Measurements from ENCODE around the gene PIGQ. TPM values are rescaled to one million over a fixed set of nuclear protein-coding genes. Genes with fewer than 3 reads are reported as not detected.

The PIGQ gene
- total RNA-seq, 3 donors from 2014 or later, result 37.8 to 39.6 (median 38.4) TPM

DNA sequence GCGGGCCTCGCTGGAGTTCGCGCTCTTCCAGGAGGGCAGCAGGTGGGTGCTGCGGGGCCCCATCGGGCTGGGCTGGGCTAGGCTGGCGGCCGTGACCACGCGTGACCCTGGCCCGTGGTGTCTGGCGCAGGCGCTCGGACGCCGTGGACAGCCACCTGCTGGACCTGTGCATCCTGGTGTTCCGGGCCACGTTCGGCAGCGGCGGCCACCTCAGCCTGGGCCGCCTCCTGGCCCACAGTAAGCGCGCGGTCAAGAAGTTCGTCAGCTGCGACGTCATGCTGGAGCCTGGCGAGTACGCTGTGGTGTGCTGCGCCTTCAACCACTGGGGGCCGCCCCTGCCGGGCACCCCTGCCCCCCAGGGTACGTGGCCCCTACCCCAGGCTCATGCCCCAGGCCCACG lies 17.6 kb upstream of the PIGQ start:
- no peaks in the 10 kb centered on the region for H3K9me3 ChIP-seq
- no peak for DNase-seq
- ATAC-seq, result no peak
- intact Hi-C loops (cut with DNase I, micrococcal nuclease), result no loop called here
- TF ChIP-seq, protein P1, sequence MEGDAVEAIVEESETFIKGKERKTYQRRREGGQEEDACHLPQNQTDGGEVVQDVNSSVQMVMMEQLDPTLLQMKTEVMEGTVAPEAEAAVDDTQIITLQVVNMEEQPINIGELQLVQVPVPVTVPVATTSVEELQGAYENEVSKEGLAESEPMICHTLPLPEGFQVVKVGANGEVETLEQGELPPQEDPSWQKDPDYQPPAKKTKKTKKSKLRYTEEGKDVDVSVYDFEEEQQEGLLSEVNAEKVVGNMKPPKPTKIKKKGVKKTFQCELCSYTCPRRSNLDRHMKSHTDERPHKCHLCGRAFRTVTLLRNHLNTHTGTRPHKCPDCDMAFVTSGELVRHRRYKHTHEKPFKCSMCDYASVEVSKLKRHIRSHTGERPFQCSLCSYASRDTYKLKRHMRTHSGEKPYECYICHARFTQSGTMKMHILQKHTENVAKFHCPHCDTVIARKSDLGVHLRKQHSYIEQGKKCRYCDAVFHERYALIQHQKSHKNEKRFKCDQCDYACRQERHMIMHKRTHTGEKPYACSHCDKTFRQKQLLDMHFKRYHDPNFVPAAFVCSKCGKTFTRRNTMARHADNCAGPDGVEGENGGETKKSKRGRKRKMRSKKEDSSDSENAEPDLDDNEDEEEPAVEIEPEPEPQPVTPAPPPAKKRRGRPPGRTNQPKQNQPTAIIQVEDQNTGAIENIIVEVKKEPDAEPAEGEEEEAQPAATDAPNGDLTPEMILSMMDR (IDR thresholded peaks at IDR 0.05), result no peak
- H3K36me3 ChIP-seq (ENCODE audit: low read depth), result no peaks in the 10 kb centered on the region
- H3K4me3 ChIP-seq, result no peak overlapping the region
- no peaks in the 10 kb centered on the region for H3K4me1 ChIP-seq (ENCODE audit: low read depth)

DNA sequence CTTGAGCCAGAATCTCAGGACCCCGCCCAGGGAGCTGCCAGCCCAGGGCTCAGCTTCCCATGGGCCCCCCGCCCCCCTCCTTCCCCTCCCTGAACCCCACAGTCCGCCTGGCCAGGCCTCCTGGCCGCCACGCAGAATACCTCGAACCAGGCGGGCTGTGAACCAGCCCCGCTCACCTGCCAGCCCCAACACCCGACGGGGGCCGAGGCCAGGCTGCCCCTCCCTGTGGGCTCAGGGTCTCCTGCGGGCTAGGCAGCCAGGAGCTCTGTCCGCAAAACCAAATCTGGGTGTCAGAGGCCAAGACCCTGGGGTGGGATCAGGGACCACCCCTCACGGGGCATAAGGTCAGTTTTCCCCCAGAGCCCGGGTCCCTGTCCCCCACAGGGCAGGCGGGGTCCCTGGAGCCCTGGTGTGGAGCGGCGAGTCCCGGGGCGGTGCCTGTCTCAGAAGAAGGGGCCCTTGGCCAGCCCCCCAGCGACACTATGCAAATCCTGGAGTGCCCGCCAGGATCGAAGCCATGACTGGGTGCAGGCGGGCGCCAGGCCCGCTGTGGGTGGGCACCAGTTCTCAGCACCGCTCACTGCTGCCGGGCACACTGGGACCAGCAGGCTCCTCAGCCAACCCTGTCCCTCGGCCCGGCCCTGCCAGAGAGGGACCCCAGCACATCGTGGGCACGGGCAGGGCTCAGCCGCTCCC lies 16.0 kb upstream of the PIGQ start:
- TF ChIP-seq, protein P1 (IDR thresholded peaks at IDR 0.05), result no peak
- intact Hi-C loops (cut with DNase I, micrococcal nuclease), result no loop called here
- Histone ChIP-seq H3K4me3 (no peak overlapping the region), H3K36me3 (ENCODE audit: low read depth) (no peaks in the 10 kb centered on the region), H3K9me3 (no peaks in the 10 kb centered on the region), H3K4me1 (ENCODE audit: low read depth) (no peaks in the 10 kb centered on the region)
- DNase-seq, result no peak
- ATAC-seq, result no peak

DNA sequence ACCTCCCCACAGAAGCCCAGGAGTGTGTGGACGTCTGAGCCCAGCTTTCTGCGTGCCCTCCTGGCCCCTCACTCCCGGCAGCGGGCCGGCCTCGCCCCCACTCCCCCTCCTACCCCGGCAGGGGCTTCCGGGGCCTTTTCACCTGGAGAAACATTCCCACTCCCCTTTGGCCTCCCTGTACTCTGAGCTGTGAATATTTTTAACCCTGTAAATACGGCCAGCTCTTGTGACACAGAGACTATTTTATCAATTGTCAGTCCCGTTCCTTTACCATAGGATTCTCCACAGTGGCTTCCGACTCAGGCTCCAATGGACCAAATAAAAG lies 15.5 kb upstream of the PIGQ start:
- H3K4me3 ChIP-seq, result no peak overlapping the region
- peaks cover under 1% of the 10 kb centered on the region for H3K4me1 ChIP-seq (ENCODE audit: low read depth)
- ATAC-seq, result no peak
- TF ChIP-seq, protein P1 (IDR thresholded peaks at IDR 0.05), result no peak
- no peak for DNase-seq
- no peaks in the 10 kb centered on the region for H3K9me3 ChIP-seq
- H3K36me3 ChIP-seq (ENCODE audit: low read depth), result no peaks in the 10 kb centered on the region
- intact Hi-C loops (cut with DNase I, micrococcal nuclease), result no loop called here

DNA sequence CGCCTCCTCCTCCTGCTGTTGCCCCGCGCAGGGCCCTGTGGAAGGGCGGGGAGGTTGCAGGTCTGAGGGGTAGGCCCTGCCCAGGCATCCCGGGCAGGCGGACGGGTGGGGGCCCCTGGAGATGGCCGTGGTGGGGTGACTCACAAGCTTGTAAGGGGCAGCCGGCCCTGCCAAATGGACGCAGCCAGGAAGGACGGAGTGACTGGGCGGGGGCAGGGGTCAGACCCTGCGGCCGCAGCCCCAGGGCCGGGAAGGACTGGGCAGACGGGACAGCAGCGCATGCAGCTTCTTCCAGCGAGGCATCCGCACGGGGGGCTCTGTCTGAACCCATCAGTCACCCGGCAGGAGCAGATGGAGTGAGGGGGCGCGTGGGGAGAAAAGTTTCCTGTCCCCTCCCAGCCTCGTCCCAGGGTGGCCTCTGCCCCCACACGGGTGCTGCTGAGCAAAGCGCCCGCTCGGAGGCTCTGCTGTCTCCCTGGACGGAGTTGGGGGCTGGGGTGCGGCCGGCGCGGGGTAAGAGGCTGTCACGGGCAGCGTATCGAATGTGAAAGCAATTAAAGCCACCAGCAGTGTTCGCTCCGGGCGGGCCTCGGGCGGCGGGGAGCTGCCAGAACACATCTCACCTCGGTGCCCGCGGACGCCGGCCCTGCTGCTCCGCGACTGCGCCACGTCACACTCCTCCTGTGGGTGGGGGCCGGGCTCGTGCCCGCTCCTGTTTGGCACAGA lies 15.0 kb upstream of the PIGQ start:
- H3K9me3 ChIP-seq, result no peaks in the 10 kb centered on the region
- TF ChIP-seq, protein P1 (IDR thresholded peaks at IDR 0.05), result no peak
- intact Hi-C loops (cut with DNase I, micrococcal nuclease), result no loop called here
- no peaks in the 10 kb centered on the region for H3K36me3 ChIP-seq (ENCODE audit: low read depth)
- no peak overlapping the region for H3K4me3 ChIP-seq
- peaks cover 5% of the 10 kb centered on the region for H3K4me1 ChIP-seq (ENCODE audit: low read depth)
- DNase-seq, result no peak
- ATAC-seq, result peak; percentile 69

DNA sequence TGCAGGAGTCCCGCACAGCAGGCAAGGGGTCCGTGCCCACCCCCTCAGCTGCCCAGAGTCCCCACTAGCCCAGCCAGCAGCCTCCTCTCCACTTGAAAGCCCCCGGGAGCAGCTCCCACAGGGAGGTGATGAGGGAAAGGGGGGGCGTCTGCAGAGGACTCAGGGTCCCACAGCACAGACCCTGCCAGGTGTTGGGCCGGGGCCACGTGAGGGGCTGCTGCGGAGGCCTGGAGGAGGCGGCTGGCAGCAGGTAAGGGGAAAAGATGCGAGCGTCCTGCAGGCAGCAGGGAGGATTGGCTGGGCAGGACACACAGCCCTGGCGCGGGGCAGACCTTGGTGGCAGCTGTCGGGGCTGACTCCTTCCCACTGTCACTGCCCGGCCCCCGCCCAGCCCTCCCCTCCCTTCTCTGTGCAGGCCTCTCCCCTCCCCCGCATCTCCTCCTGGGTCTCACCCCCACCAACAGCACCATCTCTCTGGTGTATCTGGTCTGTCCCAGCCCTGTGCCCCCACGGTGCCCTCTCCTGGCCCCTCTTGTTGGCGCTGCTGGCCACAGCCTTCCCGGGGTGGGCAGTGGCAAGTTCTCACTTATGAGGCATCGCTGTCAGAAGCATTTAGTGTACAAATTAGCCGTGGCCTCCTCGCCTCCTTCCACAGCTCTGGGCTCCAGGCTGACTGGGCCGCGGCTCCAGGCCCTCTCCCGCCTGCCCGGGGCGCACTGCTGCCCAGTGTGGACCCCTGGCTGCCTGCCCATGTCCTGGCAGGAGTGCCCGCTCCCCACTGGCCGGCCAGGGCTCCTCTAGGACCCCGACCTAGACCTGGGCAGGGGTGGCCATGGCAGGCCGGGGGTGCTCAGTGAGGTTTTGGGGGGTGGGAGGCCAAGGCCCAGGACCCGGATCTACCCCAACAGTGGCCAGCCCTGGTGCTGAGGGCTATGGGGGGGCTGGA lies 14.0 kb upstream of the PIGQ start:
- peaks cover 5% of the 10 kb centered on the region for H3K4me1 ChIP-seq (ENCODE audit: low read depth)
- H3K4me3 ChIP-seq, result no peak overlapping the region
- ATAC-seq (peak; percentile 2), DNase-seq (no peak)
- TF ChIP-seq, protein P1 (IDR thresholded peaks at IDR 0.05), result no peak
- no peaks in the 10 kb centered on the region for H3K9me3 ChIP-seq
- intact Hi-C loops (cut with DNase I, micrococcal nuclease), result no loop called here
- no peaks in the 10 kb centered on the region for H3K36me3 ChIP-seq (ENCODE audit: low read depth)

Data from mucosa of descending colon (tissue), 3 donors.